GM12865 (cell line): ENCODE measurements around the gene SETD3.
A peak's percentile ranks its signal among the peaks of the same experiment; 100 is the strongest.

Source experiments
- DNase-seq: peaks from one replicate; pipeline ENCODE4 v3.0.0; 2010; ENCODE audit warnings: low read depth
- H3K4me3 ChIP-seq: 2 replicates; pipeline ENCODE4 v1.5.1; 2011; ENCODE audit warnings: mild to moderate bottlenecking, low read depth, low read length, control low read depth
- TF ChIP-seq, protein P1 (sequence below): IDR thresholded peaks from 2 replicates; pipeline ENCODE4 v1.5.1; 2011; ENCODE audit warnings: low read length, control low read depth, low read depth, inconsistent platforms; ENCODE audit not compliant: insufficient read depth; ENCODE audit errors: missing control alignments

The SETD3 gene

DNA sequence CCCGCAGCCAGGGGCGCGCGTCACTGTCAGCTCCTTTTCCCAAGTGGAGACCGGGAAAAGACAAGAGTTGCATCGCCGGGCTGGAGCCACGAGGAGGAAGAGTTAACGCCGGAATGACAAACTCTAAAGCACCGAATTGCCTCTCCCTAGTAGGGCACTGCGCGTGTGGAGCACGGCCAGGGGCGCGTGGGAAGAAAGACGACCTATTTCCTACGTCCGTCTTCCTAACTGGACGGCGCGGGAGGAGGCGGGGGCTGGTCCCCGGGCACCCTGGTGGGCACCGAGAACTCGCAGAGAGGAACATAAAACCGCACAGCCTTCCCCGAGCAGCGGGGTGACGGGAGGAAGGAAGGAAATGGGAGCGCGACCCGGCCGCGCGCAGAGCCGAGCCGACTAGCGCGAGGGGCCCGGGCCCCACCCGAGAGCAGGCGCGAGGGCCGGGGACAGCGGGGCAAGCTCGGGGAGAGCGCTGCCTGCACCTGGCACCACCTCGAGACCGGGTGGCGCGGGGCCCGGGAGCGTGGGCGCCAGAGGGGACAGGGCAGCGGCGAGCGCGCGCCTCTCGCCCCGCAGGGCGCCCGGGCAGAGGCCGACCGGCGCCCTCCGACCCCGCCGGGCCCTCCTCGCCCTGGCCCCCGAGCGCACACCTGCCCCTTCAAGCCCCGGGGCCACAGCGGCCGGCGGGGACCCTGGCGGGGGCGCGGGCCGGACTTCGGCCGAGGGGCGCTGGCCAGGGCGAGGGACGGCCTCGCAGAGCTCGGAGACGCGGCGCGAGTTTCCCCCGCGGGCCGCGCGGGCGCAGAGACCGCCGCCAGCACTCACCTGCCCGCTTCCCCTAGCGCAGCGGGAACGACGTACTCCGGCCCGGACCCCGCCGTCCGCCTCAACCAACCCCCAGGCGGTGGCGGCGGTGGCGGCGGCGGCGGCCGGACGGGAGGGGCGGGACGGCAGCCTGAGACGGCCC lies at the start of gene SETD3:
Gene SETD3, minus strand, starts transcription at position 954 of the 964 bp plus-strand sequence. CDS start 15,054 bp downstream, outside the sequence.
- DNase-seq: peak; percentile 44
- TF ChIP-seq, protein P1, sequence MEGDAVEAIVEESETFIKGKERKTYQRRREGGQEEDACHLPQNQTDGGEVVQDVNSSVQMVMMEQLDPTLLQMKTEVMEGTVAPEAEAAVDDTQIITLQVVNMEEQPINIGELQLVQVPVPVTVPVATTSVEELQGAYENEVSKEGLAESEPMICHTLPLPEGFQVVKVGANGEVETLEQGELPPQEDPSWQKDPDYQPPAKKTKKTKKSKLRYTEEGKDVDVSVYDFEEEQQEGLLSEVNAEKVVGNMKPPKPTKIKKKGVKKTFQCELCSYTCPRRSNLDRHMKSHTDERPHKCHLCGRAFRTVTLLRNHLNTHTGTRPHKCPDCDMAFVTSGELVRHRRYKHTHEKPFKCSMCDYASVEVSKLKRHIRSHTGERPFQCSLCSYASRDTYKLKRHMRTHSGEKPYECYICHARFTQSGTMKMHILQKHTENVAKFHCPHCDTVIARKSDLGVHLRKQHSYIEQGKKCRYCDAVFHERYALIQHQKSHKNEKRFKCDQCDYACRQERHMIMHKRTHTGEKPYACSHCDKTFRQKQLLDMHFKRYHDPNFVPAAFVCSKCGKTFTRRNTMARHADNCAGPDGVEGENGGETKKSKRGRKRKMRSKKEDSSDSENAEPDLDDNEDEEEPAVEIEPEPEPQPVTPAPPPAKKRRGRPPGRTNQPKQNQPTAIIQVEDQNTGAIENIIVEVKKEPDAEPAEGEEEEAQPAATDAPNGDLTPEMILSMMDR: no peak
- H3K4me3 ChIP-seq: peak within 1 kb of the TSS; percentile 93

DNA sequence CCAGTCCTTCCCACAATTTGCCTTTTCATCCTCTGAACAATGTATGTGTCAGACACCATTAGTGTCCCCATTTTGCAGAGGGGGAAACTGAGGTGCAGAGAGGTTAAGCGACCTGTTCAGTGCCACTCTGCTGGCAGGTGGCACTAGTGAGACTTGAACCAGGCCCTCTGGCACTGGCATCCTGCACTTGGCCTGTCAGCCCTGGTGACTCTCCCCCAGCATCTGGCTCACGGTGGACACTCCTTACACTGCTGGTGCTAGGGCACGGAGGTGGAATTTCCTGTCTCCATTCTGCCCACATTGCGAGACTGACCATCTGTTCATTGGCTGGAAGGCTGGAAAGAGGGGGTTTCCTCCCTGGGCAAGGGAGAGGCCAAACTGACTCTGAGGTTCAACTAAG lies 49.2 kb upstream of the SETD3 start:
- no peak for DNase-seq
- TF ChIP-seq, protein P1: no peak
- H3K4me3 ChIP-seq: no peak overlapping the region

DNA sequence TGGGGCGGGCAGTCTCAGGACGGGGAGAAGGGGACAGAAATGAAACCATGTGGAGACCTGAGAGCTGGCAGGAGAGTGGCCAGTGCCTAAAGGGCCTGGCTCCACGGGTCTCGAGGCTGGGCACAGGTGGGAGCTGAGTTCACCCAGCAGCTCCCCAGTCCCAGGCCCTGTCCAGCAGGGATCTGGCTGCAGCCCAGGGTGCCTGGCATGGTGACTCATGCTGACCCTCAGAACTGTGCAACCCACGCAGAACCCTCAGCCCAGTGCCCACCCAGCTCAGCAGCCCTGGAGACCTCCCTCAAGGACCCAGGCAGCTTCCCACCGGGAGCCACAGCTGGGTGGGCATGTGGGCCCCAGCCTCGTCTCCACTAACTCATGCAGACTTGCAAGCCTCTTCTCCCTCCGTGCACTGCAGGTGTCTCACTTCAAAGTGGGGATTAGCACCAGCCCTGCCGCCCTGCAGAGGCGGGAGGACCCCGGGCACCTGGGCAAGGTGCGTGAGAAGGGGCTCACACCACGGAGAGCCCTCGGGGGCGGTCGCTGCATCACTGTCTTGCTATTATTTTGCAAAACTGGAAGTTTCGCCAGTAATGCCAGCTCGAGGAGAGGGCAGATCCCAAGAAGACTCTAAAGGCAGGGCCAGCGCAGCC lies 46.9 kb upstream of the SETD3 start:
- TF ChIP-seq, protein P1: no peak

DNA sequence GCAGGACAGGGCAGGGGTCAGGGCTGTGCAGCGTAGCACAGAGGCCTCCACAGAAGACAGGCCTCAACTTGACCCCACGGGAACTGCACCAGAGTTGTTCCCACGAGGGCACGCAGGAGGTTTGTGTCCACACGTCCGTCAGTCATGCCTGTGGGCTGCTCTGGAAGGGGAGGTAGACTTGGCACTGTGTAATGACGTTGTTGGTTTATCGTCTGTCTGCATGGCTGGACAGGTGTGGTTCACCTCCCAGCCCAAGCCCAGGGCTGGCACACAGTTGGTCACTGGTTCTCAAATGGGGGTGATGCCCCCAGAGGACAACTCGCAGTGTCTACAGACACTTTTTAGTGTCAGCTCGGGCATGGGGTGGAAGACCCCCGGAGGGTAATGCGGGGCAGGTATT lies 46.4 kb upstream of the SETD3 start:
- TF ChIP-seq, protein P1: no peak
- DNase-seq: no peak
- H3K4me3 ChIP-seq: no peak overlapping the region

More for the DNA sequence above, 46.9 kb upstream of the SETD3 start:
- no peak overlapping the region for H3K4me3 ChIP-seq
- DNase-seq: no peak

DNA sequence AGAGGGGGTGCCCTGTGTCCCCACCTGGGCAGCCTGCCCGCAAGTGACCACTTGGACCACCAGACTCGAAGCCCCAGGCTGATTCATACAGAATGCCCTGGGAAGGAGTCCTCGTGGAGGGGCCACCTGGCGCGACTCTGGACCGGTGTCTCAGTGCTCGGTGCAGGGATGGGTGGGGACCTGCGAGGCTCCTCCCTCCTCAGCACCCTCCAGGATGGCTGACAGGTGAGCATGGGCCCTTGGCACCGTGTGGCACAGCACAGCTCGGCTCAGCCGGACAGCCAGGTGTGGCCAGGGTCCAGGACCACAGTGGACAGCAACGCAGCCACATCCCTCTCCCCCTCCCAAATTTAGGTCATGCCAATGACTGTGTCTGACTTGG lies 45.0 kb upstream of the SETD3 start:
- H3K4me3 ChIP-seq: no peak overlapping the region
- DNase-seq: no peak
- TF ChIP-seq, protein P1: no peak

DNA sequence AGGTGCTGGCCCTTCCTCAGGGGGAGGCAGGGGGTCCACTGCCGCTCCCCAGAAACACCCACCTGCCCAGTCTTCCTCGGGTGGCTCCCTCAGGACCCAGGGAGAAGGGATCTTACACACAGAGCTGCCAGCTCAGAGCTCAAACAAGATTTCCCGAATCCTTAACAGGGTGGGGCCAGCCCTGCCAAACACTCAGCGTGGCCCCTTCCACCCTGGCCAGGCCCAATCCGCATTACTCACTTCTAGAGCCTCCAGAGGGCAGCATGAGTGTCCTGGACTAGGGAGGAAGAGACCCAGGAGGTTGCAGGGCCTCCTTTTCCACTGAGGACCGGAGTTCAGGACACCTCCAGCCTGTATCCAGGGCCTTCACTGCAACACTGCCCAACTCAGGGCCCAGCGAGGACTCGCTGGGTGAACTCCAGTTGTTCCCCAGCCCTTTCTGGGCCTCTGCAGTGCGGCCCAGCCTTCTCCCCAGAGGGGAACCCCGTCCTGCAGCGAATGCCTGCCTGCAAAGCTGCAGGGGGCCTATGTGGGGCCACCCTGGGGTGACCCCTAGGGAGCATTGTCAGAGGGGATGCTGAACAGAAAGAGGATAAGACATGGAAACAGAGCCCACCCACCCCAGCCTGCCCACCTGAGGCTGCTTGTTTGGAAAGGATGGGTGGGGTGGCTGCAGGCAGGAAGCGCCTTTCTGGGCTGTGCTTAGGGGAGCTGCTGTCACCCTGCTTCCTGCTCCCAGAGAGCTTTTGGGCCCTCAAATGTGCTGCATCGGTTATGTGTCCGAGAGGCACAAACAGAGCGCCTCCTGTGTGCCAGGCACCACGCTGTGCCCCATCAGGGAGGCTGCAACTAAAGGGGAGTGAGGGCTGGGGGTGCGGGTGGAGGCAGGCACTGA lies 44.4 kb upstream of the SETD3 start:
- TF ChIP-seq, protein P1: no peak

More for the DNA sequence above, 44.4 kb upstream of the SETD3 start:
- no peak for DNase-seq
- H3K4me3 ChIP-seq: no peak overlapping the region
